ENCODE results near the gene LDB2.

LDB2 gene

GRCh38 chr4:16706251-16706650 lies 192.2 kb downstream of the LDB2 start:
- Histone ChIP-seq H3K9me3 (ENCODE audit: control insufficient read depth, insufficient read depth, low read length) (no peaks in the 10 kb centered on the region), H3K4me1 (ENCODE audit: control insufficient read depth, insufficient read depth, low read length) (no peaks in the 10 kb centered on the region), H3K4me3 (ENCODE audit: low read depth, low read length) (no peak overlapping the region), H3K27me3 (ENCODE audit: control insufficient read depth, insufficient read depth, low read length) (no peaks in the 10 kb centered on the region), H3K36me3 (ENCODE audit: control insufficient read depth, insufficient read depth, low read length) (no peaks in the 10 kb centered on the region), H3K9ac (ENCODE audit: low read depth, low read length) (no peak overlapping the region)

GRCh38 chr4:16705341-16705740 lies 193.1 kb downstream of the LDB2 start:
- no peaks in the 10 kb centered on the region for H3K27me3 ChIP-seq (ENCODE audit: control insufficient read depth, insufficient read depth, low read length)

GRCh38 chr4:16704489-16704888 lies 194.0 kb downstream of the LDB2 start:
- no peaks in the 10 kb centered on the region for H3K4me1 ChIP-seq (ENCODE audit: control insufficient read depth, insufficient read depth, low read length)
- H3K9me3 ChIP-seq (ENCODE audit: control insufficient read depth, insufficient read depth, low read length): no peaks in the 10 kb centered on the region
- H3K4me3 ChIP-seq (ENCODE audit: low read depth, low read length): no peak overlapping the region
- H3K9ac ChIP-seq (ENCODE audit: low read depth, low read length): no peak overlapping the region
- H3K36me3 ChIP-seq (ENCODE audit: control insufficient read depth, insufficient read depth, low read length): no peaks in the 10 kb centered on the region
- no peaks in the 10 kb centered on the region for H3K27me3 ChIP-seq (ENCODE audit: control insufficient read depth, insufficient read depth, low read length)

More at GRCh38 chr4:16705341-16705740, 193.1 kb downstream of the LDB2 start:
- Histone ChIP-seq H3K4me1 (ENCODE audit: control insufficient read depth, insufficient read depth, low read length) (no peaks in the 10 kb centered on the region), H3K36me3 (ENCODE audit: control insufficient read depth, insufficient read depth, low read length) (no peaks in the 10 kb centered on the region), H3K9ac (ENCODE audit: low read depth, low read length) (no peak overlapping the region), H3K4me3 (ENCODE audit: low read depth, low read length) (no peak overlapping the region), H3K9me3 (ENCODE audit: control insufficient read depth, insufficient read depth, low read length) (no peaks in the 10 kb centered on the region)

- H3K9ac ChIP-seq (ENCODE audit: low read depth, low read length): no peak overlapping the region
- no peaks in the 10 kb centered on the region for H3K36me3 ChIP-seq (ENCODE audit: control insufficient read depth, insufficient read depth, low read length)
- no peak overlapping the region for H3K4me3 ChIP-seq (ENCODE audit: low read depth, low read length)
- peaks cover 14% of the 10 kb centered on the region for H3K4me1 ChIP-seq (ENCODE audit: control insufficient read depth, insufficient read depth, low read length)
- H3K27me3 ChIP-seq (ENCODE audit: control insufficient read depth, insufficient read depth, low read length): no peaks in the 10 kb centered on the region
- no peaks in the 10 kb centered on the region for H3K9me3 ChIP-seq (ENCODE audit: control insufficient read depth, insufficient read depth, low read length)
Observed at GRCh38 chr4:16695896-16696295, 202.5 kb downstream of the LDB2 start.

GRCh38 chr4:16694884-16695276 lies 203.6 kb downstream of the LDB2 start:
- H3K4me1 ChIP-seq (ENCODE audit: control insufficient read depth, insufficient read depth, low read length): peaks cover 14% of the 10 kb centered on the region
- no peak overlapping the region for H3K9ac ChIP-seq (ENCODE audit: low read depth, low read length)
- no peaks in the 10 kb centered on the region for H3K36me3 ChIP-seq (ENCODE audit: control insufficient read depth, insufficient read depth, low read length)
- no peaks in the 10 kb centered on the region for H3K9me3 ChIP-seq (ENCODE audit: control insufficient read depth, insufficient read depth, low read length)
- no peaks in the 10 kb centered on the region for H3K27me3 ChIP-seq (ENCODE audit: control insufficient read depth, insufficient read depth, low read length)
- H3K4me3 ChIP-seq (ENCODE audit: low read depth, low read length): no peak overlapping the region

- no peaks in the 10 kb centered on the region for H3K36me3 ChIP-seq (ENCODE audit: control insufficient read depth, insufficient read depth, low read length)
- H3K4me1 ChIP-seq (ENCODE audit: control insufficient read depth, insufficient read depth, low read length): peaks cover 14% of the 10 kb centered on the region
- H3K27me3 ChIP-seq (ENCODE audit: control insufficient read depth, insufficient read depth, low read length): no peaks in the 10 kb centered on the region
- H3K4me3 ChIP-seq (ENCODE audit: low read depth, low read length): no peak overlapping the region
- no peak overlapping the region for H3K9ac ChIP-seq (ENCODE audit: low read depth, low read length)
- H3K9me3 ChIP-seq (ENCODE audit: control insufficient read depth, insufficient read depth, low read length): no peaks in the 10 kb centered on the region
Observed at GRCh38 chr4:16694173-16694883, 204.1 kb downstream of the LDB2 start.

- Histone ChIP-seq H3K27me3 (ENCODE audit: control insufficient read depth, insufficient read depth, low read length) (no peaks in the 10 kb centered on the region), H3K36me3 (ENCODE audit: control insufficient read depth, insufficient read depth, low read length) (no peaks in the 10 kb centered on the region), H3K9ac (ENCODE audit: low read depth, low read length) (no peak overlapping the region), H3K4me3 (ENCODE audit: low read depth, low read length) (no peak overlapping the region), H3K4me1 (ENCODE audit: control insufficient read depth, insufficient read depth, low read length) (peaks cover 14% of the 10 kb centered on the region), H3K9me3 (ENCODE audit: control insufficient read depth, insufficient read depth, low read length) (no peaks in the 10 kb centered on the region)
Observed at GRCh38 chr4:16693641-16694040, 204.8 kb downstream of the LDB2 start.

GRCh38 chr4:16692961-16693506 lies 205.4 kb downstream of the LDB2 start:
- no peaks in the 10 kb centered on the region for H3K9me3 ChIP-seq (ENCODE audit: control insufficient read depth, insufficient read depth, low read length)
- no peak overlapping the region for H3K9ac ChIP-seq (ENCODE audit: low read depth, low read length)
- no peaks in the 10 kb centered on the region for H3K36me3 ChIP-seq (ENCODE audit: control insufficient read depth, insufficient read depth, low read length)
- H3K27me3 ChIP-seq (ENCODE audit: control insufficient read depth, insufficient read depth, low read length): no peaks in the 10 kb centered on the region
- H3K4me1 ChIP-seq (ENCODE audit: control insufficient read depth, insufficient read depth, low read length): peaks cover 14% of the 10 kb centered on the region
- no peak overlapping the region for H3K4me3 ChIP-seq (ENCODE audit: low read depth, low read length)

GRCh38 chr4:16692524-16692923 lies 205.9 kb downstream of the LDB2 start:
- Histone ChIP-seq H3K9ac (ENCODE audit: low read depth, low read length) (no peak overlapping the region), H3K36me3 (ENCODE audit: control insufficient read depth, insufficient read depth, low read length) (no peaks in the 10 kb centered on the region), H3K4me3 (ENCODE audit: low read depth, low read length) (no peak overlapping the region), H3K4me1 (ENCODE audit: control insufficient read depth, insufficient read depth, low read length) (peaks cover 14% of the 10 kb centered on the region), H3K27me3 (ENCODE audit: control insufficient read depth, insufficient read depth, low read length) (no peaks in the 10 kb centered on the region), H3K9me3 (ENCODE audit: control insufficient read depth, insufficient read depth, low read length) (no peaks in the 10 kb centered on the region)

GRCh38 chr4:16692046-16692445 lies 206.4 kb downstream of the LDB2 start:
- Histone ChIP-seq H3K36me3 (ENCODE audit: control insufficient read depth, insufficient read depth, low read length) (no peaks in the 10 kb centered on the region), H3K4me3 (ENCODE audit: low read depth, low read length) (no peak overlapping the region), H3K9me3 (ENCODE audit: control insufficient read depth, insufficient read depth, low read length) (no peaks in the 10 kb centered on the region), H3K4me1 (ENCODE audit: control insufficient read depth, insufficient read depth, low read length) (peaks cover 14% of the 10 kb centered on the region), H3K9ac (ENCODE audit: low read depth, low read length) (no peak overlapping the region), H3K27me3 (ENCODE audit: control insufficient read depth, insufficient read depth, low read length) (no peaks in the 10 kb centered on the region)

GRCh38 chr4:16691450-16691849 lies 207.0 kb downstream of the LDB2 start:
- H3K9me3 ChIP-seq (ENCODE audit: control insufficient read depth, insufficient read depth, low read length): no peaks in the 10 kb centered on the region
- H3K4me1 ChIP-seq (ENCODE audit: control insufficient read depth, insufficient read depth, low read length): peaks cover 14% of the 10 kb centered on the region
- H3K27me3 ChIP-seq (ENCODE audit: control insufficient read depth, insufficient read depth, low read length): no peaks in the 10 kb centered on the region
- no peak overlapping the region for H3K4me3 ChIP-seq (ENCODE audit: low read depth, low read length)
- H3K9ac ChIP-seq (ENCODE audit: low read depth, low read length): no peak overlapping the region
- no peaks in the 10 kb centered on the region for H3K36me3 ChIP-seq (ENCODE audit: control insufficient read depth, insufficient read depth, low read length)

GRCh38 chr4:16687845-16688244 lies 210.6 kb downstream of the LDB2 start:
- Histone ChIP-seq H3K9ac (ENCODE audit: low read depth, low read length) (no peak overlapping the region), H3K4me3 (ENCODE audit: low read depth, low read length) (no peak overlapping the region), H3K36me3 (ENCODE audit: control insufficient read depth, insufficient read depth, low read length) (no peaks in the 10 kb centered on the region), H3K27me3 (ENCODE audit: control insufficient read depth, insufficient read depth, low read length) (no peaks in the 10 kb centered on the region), H3K9me3 (ENCODE audit: control insufficient read depth, insufficient read depth, low read length) (no peaks in the 10 kb centered on the region), H3K4me1 (ENCODE audit: control insufficient read depth, insufficient read depth, low read length) (no peaks in the 10 kb centered on the region)

All from iPS-15b (cell line).